SK-N-SH (cell line): ENCODE results near the gene ANO4. TPM values are rescaled to one million over a fixed set of nuclear protein-coding genes. Genes with fewer than 3 reads are reported as not detected.

Experiments
- CTCF ChIA-PET: fragments of 300-600, 350-600 bp; formaldehyde crosslinking; extraction: SDS; loops from one replicate; lab custom pipeline; 2021; lab: Yijun Ruan, JAX
- POLR2A ChIA-PET: fragments of 350-600 bp; sonication (Branson Sonifier 250); formaldehyde crosslinking; extraction: SDS; loops from one replicate; lab custom pipeline; 2020; ENCODE audit warnings: antibody characterized with exemption, inconsistent platforms; lab: Yijun Ruan, JAX
- DNase-seq: peaks from one replicate; pipeline ENCODE4 v3.0.0; 2012
- H2AFZ ChIP-seq: fragments of 200-600 bp; sonication (generic); 2 replicates; pipeline ENCODE4 v1.8.1; 2016; ENCODE audit warnings: antibody characterized with exemption, mild to moderate bottlenecking, low read depth
- H3F3A ChIP-seq: fragments of 200-600 bp; sonication (generic); replicated peaks from 2 replicates; pipeline ENCODE3; 2016; ENCODE audit warnings: antibody characterized with exemption, mild to moderate bottlenecking; ENCODE audit not compliant: insufficient read depth
- H3K27ac ChIP-seq, 2 experiments: fragments of 200-500 bp in 1 of 2; fragments of 200-600 bp in 1 of 2; sonication (Bioruptor generic) in 1 of 2; sonication (generic), shearing (Covaris generic) in 1 of 2; 2 replicates each; pipeline versions ENCODE4 v1.5.1 to v1.6.1; 2014 to 2016; ENCODE audit warnings: low read depth in 2 of 2, inconsistent platforms in 1 of 2, low read length in 1 of 2, mild to moderate bottlenecking in 1 of 2, mixed read lengths in 1 of 2
- H3K27me3 ChIP-seq: fragments of 200-600 bp; sonication (generic), shearing (Covaris generic); 2 replicates; pipeline ENCODE4 v1.6.1; 2016; ENCODE audit warnings: mixed run types; ENCODE audit not compliant: insufficient read depth
- H3K36me3 ChIP-seq, 2 experiments: fragments of 200-500 bp in 1 of 2; fragments of 200-600 bp in 1 of 2; sonication (Bioruptor generic) in 1 of 2; sonication (generic) in 1 of 2; replicated peaks in 1 of 2; 2 replicates each; pipeline versions ENCODE3 to v1.5.1; 2014 to 2016; ENCODE audit warnings: low read length in 1 of 2, mild to moderate bottlenecking in 1 of 2; ENCODE audit not compliant: insufficient read depth in 2 of 2, control insufficient read depth in 1 of 2
- H3K4me1 ChIP-seq, 2 experiments: fragments of 200-500 bp in 1 of 2; fragments of 200-600 bp in 1 of 2; sonication (Bioruptor generic) in 1 of 2; sonication (generic), shearing (Covaris generic) in 1 of 2; 2 replicates each; pipeline versions ENCODE4 v1.5.1 to v1.6.1; 2014 to 2016; ENCODE audit warnings: low read depth in 1 of 2, low read length in 1 of 2, mixed run types in 1 of 2; ENCODE audit not compliant: insufficient read depth in 2 of 2, control insufficient read depth in 1 of 2
- H3K4me2 ChIP-seq: fragments of 200-600 bp; sonication (generic), shearing (Covaris generic); 2 replicates; pipeline ENCODE4 v1.6.1; 2017; ENCODE audit warnings: mixed run types
- H3K4me3 ChIP-seq, 2 experiments: fragments of 200-500 bp in 1 of 2; fragments of 200-600 bp in 1 of 2; sonication (Bioruptor generic) in 1 of 2; sonication (generic), shearing (Covaris generic) in 1 of 2; 2 replicates each; pipeline versions ENCODE4 v1.5.1 to v1.8.1; 2014 to 2016; ENCODE audit warnings: low read depth in 2 of 2, inconsistent platforms in 1 of 2, low read length in 1 of 2, mild to moderate bottlenecking in 1 of 2, mixed read lengths in 1 of 2, moderate library complexity in 1 of 2
- H3K79me2 ChIP-seq: fragments of 200-600 bp; sonication (generic); 2 replicates; pipeline ENCODE4 v1.8.1; 2017; ENCODE audit warnings: mild to moderate bottlenecking; ENCODE audit not compliant: insufficient read depth
- H3K9ac ChIP-seq: fragments of 200-600 bp; sonication (generic); 2 replicates; pipeline ENCODE4 v1.6.1; 2017; ENCODE audit warnings: mixed run types
- H3K9me2 ChIP-seq: fragments of 200-600 bp; sonication (generic); 2 replicates; pipeline ENCODE4 v1.6.1; 2017; ENCODE audit warnings: mixed run types
- H3K9me3 ChIP-seq: fragments of 200-600 bp; sonication (generic); 2 replicates; pipeline ENCODE4 v1.6.1; 2017; ENCODE audit warnings: mixed run types, mild to moderate bottlenecking, moderate library complexity
- H4K20me1 ChIP-seq: fragments of 200-600 bp; sonication (generic); 2 replicates; pipeline ENCODE4 v1.6.1; 2017; ENCODE audit warnings: mild to moderate bottlenecking, mixed run types; ENCODE audit not compliant: insufficient read depth
- ELF1 ChIP-seq: IDR thresholded peaks from 2 replicates; pipeline ENCODE4 v1.4.0; 2012
- EZH2phosphoT487 ChIP-seq: fragments of 200-600 bp; sonication (generic); IDR thresholded peaks from 2 replicates; pipeline ENCODE4 v1.6.1; 2017; ENCODE audit warnings: low read depth, mixed run types, mild to moderate bottlenecking, antibody characterized with exemption, moderate library complexity, borderline replicate concordance
- FOSL2 ChIP-seq: IDR thresholded peaks from 2 replicates; pipeline ENCODE4 v1.4.0; 2012; ENCODE audit warnings: low read depth, mild to moderate bottlenecking, moderate library complexity, borderline replicate concordance
- FOXJ3 ChIP-seq: sonication (generic); formaldehyde crosslinking; IDR thresholded peaks from 2 replicates; pipeline ENCODE4 v1.5.1; 2020; ENCODE audit warnings: mild to moderate bottlenecking, missing genetic modification reagents
- FOXM1 ChIP-seq: IDR thresholded peaks from 2 replicates; pipeline ENCODE4 v1.4.0; 2012; ENCODE audit warnings: low read depth, mild to moderate bottlenecking
- GATA2 ChIP-seq: sonication (generic); formaldehyde crosslinking; IDR thresholded peaks from 2 replicates; pipeline ENCODE4 v1.5.0; 2020; ENCODE audit warnings: mild to moderate bottlenecking, missing genetic modification reagents
- MAX ChIP-seq: IDR thresholded peaks from 2 replicates; pipeline ENCODE4 v1.4.0; 2012; ENCODE audit warnings: low read depth
- MXI1 ChIP-seq: IDR thresholded peaks from 2 replicates; pipeline ENCODE4 v1.6.1; 2012; ENCODE audit warnings: mild to moderate bottlenecking, low read depth, low read length, improper control_type of control experiment
- NFIC ChIP-seq: IDR thresholded peaks from 2 replicates; pipeline ENCODE4 v1.4.0; 2012; ENCODE audit warnings: borderline replicate concordance
- NRF1 ChIP-seq: IDR thresholded peaks from 2 replicates; pipeline ENCODE4 v1.6.1; 2012; ENCODE audit warnings: low read depth, mild to moderate bottlenecking, low read length
- PBX3 ChIP-seq: IDR thresholded peaks from 2 replicates; pipeline ENCODE4; 2012
- POLR2AphosphoS5 ChIP-seq: IDR thresholded peaks from 2 replicates; pipeline ENCODE4 v1.6.1; 2012; ENCODE audit warnings: low read depth, low read length
- RAD21 ChIP-seq: IDR thresholded peaks from 2 replicates; pipeline ENCODE4 v1.6.1; 2012; ENCODE audit warnings: mild to moderate bottlenecking, low read length
- RFX5 ChIP-seq: IDR thresholded peaks from 2 replicates; pipeline ENCODE4 v1.6.1; 2012; ENCODE audit warnings: mild to moderate bottlenecking, improper control_type of control experiment, low read length
- RXRA ChIP-seq: IDR thresholded peaks from 2 replicates; pipeline ENCODE4 v1.4.0; 2012; ENCODE audit warnings: low read depth, mild to moderate bottlenecking, borderline replicate concordance
- SIN3A ChIP-seq: IDR thresholded peaks from 2 replicates; pipeline ENCODE4 v1.6.1; 2012; ENCODE audit warnings: low read depth, mild to moderate bottlenecking, low read length, moderate library complexity, borderline replicate concordance
- TCF12 ChIP-seq: IDR thresholded peaks from 2 replicates; pipeline ENCODE4 v1.4.0; 2012
- USF1 ChIP-seq: IDR thresholded peaks from 2 replicates; pipeline ENCODE4 v1.4.0; 2012; ENCODE audit warnings: low read depth, borderline replicate concordance
- WGBS: methylation state at CpG from one replicate; pipeline ENCODE4 v1.1.6; 2017; ENCODE audit warnings: low lambda C conversion rate; 5-methylcytosine and 5-hydroxymethylcytosine counted together
- polyA plus RNA-seq, 3 experiments: library from polyadenylated mRNA; depleted of rRNA; stranded (reverse); fragments of >200 nt; gene quantifications; 2 replicates each; pipeline ENCODE4 v1.2.3, GENCODE V29; 2012
- TF ChIP-seq, protein P1 (sequence below): fragments of 200-600 bp; sonication (generic); IDR thresholded peaks from 2 replicates; pipeline ENCODE4 v1.6.1; 2017; ENCODE audit warnings: antibody characterized with exemption, mild to moderate bottlenecking, moderate library complexity
- TF ChIP-seq, protein P2 (sequence below): IDR thresholded peaks from 2 replicates; pipeline ENCODE4 v1.6.1; 2012; ENCODE audit warnings: mild to moderate bottlenecking, low read depth, low read length, moderate library complexity

Gene ANO4
- polyA plus RNA-seq, 1 of the 3 experiments (the other 2 are of a cell fraction) = 9.4 TPM

- Histone ChIP-seq H3K27ac (no peak overlapping the region), H3K36me3 (no peaks in the 10 kb centered on the region), H3K9ac (no peak overlapping the region), H4K20me1 (no peaks in the 10 kb centered on the region), H3K9me3 (no peaks in the 10 kb centered on the region), H3K4me2 (no peak overlapping the region), H3F3A (no peaks in the 10 kb centered on the region), H3K4me1 (0 out of 4 replicates have a peak, but pooled peaks cover 0 to 5% of the 10 kb centered on the region in 2 experiments), H2AFZ (no peak overlapping the region), H3K27me3 (no peaks in the 10 kb centered on the region), H3K79me2 (no peaks in the 10 kb centered on the region), H3K9me2 (no peaks in the 10 kb centered on the region), H3K4me3 (no peak overlapping the region)
- CTCF ChIA-PET = no interaction called here
- POLR2A ChIA-PET = no interaction called here
- TF ChIP-seq FOXM1 = no peak
- TF ChIP-seq FOSL2 = no peak
- no peak for TF ChIP-seq SIN3A
- no peak for TF ChIP-seq PBX3
- TF ChIP-seq POLR2AphosphoS5 = no peak
- TF ChIP-seq USF1 = no peak
- TF ChIP-seq RAD21 = no peak
- no peak for TF ChIP-seq TCF12
- TF ChIP-seq RFX5 = no peak
- no peak for TF ChIP-seq MAX
- no peak for TF ChIP-seq GATA2 (CRISPR knock-in tag)
- TF ChIP-seq FOXJ3 (CRISPR knock-in tag) = no peak
- TF ChIP-seq MXI1 = no peak
- no peak for DNase-seq
- 76% methylated on average over 8 of the region's 8 CpGs for WGBS
Observed at GRCh38 chr12:100860611-100861010, 66.0 kb downstream of the ANO4 start.

- Histone ChIP-seq H3K9ac (no peak overlapping the region), H3K4me3 (no peak overlapping the region), H3K9me3 (no peaks in the 10 kb centered on the region), H3K9me2 (no peaks in the 10 kb centered on the region), H3K36me3 (no peaks in the 10 kb centered on the region), H3K79me2 (no peaks in the 10 kb centered on the region), H3K4me2 (no peak overlapping the region), H3K4me1 (0 out of 4 replicates have a peak, but pooled peaks cover 0 to 5% of the 10 kb centered on the region in 2 experiments), H2AFZ (no peak overlapping the region), H3K27ac (no peak overlapping the region), H3K27me3 (no peaks in the 10 kb centered on the region), H3F3A (no peaks in the 10 kb centered on the region), H4K20me1 (no peaks in the 10 kb centered on the region)
- whole genome bisulfite sequencing = 46% methylated on average over 4 of the region's 4 CpGs
- CTCF ChIA-PET = no interaction called here
- DNase-seq = no peak
- POLR2A ChIA-PET = no interaction called here
- TF ChIP-seq NRF1 (no peak), RFX5 (no peak), ELF1 (no peak), EZH2phosphoT487 (no peak), FOSL2 (no peak), GATA2 (CRISPR knock-in tag) (no peak), RXRA (no peak), PBX3 (no peak), TCF12 (no peak), NFIC (no peak)
- TF ChIP-seq, protein P1, sequence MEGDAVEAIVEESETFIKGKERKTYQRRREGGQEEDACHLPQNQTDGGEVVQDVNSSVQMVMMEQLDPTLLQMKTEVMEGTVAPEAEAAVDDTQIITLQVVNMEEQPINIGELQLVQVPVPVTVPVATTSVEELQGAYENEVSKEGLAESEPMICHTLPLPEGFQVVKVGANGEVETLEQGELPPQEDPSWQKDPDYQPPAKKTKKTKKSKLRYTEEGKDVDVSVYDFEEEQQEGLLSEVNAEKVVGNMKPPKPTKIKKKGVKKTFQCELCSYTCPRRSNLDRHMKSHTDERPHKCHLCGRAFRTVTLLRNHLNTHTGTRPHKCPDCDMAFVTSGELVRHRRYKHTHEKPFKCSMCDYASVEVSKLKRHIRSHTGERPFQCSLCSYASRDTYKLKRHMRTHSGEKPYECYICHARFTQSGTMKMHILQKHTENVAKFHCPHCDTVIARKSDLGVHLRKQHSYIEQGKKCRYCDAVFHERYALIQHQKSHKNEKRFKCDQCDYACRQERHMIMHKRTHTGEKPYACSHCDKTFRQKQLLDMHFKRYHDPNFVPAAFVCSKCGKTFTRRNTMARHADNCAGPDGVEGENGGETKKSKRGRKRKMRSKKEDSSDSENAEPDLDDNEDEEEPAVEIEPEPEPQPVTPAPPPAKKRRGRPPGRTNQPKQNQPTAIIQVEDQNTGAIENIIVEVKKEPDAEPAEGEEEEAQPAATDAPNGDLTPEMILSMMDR = no peak
- TF ChIP-seq, protein P2, sequence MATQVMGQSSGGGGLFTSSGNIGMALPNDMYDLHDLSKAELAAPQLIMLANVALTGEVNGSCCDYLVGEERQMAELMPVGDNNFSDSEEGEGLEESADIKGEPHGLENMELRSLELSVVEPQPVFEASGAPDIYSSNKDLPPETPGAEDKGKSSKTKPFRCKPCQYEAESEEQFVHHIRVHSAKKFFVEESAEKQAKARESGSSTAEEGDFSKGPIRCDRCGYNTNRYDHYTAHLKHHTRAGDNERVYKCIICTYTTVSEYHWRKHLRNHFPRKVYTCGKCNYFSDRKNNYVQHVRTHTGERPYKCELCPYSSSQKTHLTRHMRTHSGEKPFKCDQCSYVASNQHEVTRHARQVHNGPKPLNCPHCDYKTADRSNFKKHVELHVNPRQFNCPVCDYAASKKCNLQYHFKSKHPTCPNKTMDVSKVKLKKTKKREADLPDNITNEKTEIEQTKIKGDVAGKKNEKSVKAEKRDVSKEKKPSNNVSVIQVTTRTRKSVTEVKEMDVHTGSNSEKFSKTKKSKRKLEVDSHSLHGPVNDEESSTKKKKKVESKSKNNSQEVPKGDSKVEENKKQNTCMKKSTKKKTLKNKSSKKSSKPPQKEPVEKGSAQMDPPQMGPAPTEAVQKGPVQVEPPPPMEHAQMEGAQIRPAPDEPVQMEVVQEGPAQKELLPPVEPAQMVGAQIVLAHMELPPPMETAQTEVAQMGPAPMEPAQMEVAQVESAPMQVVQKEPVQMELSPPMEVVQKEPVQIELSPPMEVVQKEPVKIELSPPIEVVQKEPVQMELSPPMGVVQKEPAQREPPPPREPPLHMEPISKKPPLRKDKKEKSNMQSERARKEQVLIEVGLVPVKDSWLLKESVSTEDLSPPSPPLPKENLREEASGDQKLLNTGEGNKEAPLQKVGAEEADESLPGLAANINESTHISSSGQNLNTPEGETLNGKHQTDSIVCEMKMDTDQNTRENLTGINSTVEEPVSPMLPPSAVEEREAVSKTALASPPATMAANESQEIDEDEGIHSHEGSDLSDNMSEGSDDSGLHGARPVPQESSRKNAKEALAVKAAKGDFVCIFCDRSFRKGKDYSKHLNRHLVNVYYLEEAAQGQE = no peak
Observed at GRCh38 chr12:100862676-100863075, 68.1 kb downstream of the ANO4 start.
